Activated CD8-positive, alpha-beta memory T cell treated with anti-CD3 and anti-CD28 coated beads for 36 hours (primary cell): Measurements from ENCODE around the gene UBA7. TPM values are rescaled to one million over a fixed set of nuclear protein-coding genes. Genes with fewer than 3 reads are reported as not detected.

Experiments
- CTCF ChIA-PET: fragments of 350-600 bp; sonication (Branson Sonifier 250); formaldehyde crosslinking; loops from one replicate; lab custom pipeline; 2021; ENCODE audit warnings: antibody characterized with exemption; lab: Charles Lee
- POLR2A ChIA-PET: fragments of 350-600 bp; sonication (Branson Sonifier 250); formaldehyde crosslinking; loops from one replicate; lab custom pipeline; 2021; ENCODE audit warnings: antibody characterized with exemption; lab: Charles Lee
- total RNA-seq, 2 experiments: library from RNA; stranded (reverse); gene quantifications; one replicate each; pipeline ENCODE4 v1.2.3, GENCODE V29; 2021

Gene UBA7
- total RNA-seq, 2 experiments from 2014 or later: 41.9 to 42.2 TPM

DNA sequence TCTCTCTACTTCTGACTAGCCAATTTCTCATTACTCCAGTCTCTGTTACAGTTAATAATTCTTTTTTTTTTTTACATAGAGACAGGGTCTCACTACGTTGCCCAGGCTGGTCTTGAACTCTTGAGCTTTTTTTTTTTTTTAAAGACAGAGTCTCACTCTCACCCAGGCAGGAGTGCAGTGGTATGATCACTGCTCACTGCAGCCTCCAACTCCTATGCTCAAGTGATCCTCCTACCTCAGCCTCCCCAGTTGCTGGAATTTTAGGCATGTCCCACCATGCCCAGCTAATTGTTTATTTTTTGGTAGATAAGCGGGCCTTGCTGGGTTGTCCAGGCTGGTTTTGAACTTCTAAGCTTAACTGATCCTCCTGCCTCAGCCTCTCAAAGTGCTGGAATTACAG, 41.0 kb downstream of the UBA7 start:
- ChIA-PET CTCF (interaction anchor here (0.7 kb wide), 1 partner anchor 13 kb away, joined by 3 read pairs; the partner anchor contains the start of gene IP6K1), POLR2A (interaction anchor here (0.6 kb wide), 1 partner anchor 432 kb away, joined by 3 read pairs; no protein-coding TSS in a partner anchor)

DNA sequence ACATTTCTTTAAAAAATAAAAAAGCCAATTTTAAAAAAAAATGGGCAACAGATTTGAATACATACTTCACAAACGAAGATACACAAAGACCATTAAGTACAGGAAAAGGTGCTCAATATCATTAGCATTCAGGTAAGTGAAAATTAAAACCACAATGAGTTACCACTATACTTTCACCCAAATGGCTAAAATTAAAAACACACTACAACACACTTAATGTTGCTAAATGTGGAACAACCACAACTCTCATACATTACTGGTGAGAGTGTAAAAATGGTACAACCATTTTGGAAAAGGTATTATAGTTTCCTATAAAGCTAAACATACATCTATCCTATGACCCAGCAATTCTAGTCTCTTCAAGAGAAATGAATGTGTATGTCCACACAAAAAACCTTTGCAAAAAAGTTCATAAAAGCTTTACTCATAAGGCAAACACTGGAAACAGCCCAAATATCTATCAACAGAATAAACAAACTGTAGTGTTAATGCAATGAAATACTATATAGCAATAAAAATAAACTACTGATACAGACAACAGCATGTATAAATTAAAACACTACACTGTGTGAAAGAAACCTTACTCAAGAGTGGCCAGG, 42.3 kb downstream of the UBA7 start:
- POLR2A ChIA-PET: no interaction called here

DNA sequence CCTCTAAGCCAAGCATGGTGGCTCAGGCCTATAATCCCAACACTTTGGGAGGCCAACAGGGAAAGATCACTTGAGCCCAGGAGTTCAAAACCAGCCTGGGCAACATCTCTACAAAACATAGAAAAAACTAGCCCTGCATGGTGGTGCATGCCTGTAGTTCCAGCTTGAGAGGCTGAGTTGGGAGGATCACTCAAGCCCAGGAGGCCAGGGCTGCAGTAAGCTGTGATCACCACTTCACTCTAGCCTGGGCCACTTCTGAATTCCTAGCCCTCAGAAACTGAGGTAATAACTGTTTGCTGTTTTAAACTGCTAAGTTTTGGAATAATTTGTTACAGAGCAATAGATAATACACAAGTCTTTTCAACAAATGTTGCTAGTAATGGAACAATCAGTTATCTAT, 43.8 kb downstream of the UBA7 start:
- ChIA-PET CTCF (no interaction called here), POLR2A (interaction anchor here (0.5 kb wide), 1 partner anchor 10 kb away, joined by 3 read pairs; no protein-coding TSS in a partner anchor)

More for the DNA sequence above, 42.3 kb downstream of the UBA7 start:
- CTCF ChIA-PET: interaction anchor here (0.5 kb wide), 1 partner anchor 296 kb away, joined by 5 read pairs; no protein-coding TSS in a partner anchor

DNA sequence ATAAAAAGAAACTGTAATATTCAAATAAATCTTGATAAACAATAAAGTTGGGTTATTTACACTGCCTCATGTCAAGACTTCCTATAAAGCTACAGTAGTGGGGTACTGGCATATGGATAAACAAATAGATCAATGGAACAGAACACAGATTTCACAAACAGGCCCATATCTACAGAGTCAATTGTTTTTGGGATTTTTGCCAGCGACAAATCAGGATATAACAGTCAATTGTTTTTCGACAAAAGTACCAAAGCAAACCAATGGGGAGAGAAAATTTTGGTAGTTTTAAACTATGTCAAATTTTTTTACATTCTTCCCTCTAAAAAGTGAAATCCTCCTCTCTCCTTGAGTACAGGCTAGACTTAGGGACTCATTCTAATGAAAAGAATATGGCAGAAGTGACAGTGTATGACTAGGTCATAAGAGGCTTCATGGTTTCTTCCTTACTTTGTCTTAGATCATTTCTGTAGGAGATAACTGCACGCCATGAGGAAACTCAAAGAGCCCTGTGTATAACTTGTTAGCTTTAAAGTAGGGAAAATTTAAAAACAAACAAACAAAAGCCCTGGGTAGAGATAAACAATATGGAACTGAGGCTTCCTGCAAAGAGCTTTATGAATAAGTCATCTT, 44.4 kb downstream of the UBA7 start:
- CTCF ChIA-PET: no interaction called here
- POLR2A ChIA-PET: interaction anchor here (0.5 kb wide), 1 partner anchor 10 kb away, joined by 3 read pairs; no protein-coding TSS in a partner anchor

DNA sequence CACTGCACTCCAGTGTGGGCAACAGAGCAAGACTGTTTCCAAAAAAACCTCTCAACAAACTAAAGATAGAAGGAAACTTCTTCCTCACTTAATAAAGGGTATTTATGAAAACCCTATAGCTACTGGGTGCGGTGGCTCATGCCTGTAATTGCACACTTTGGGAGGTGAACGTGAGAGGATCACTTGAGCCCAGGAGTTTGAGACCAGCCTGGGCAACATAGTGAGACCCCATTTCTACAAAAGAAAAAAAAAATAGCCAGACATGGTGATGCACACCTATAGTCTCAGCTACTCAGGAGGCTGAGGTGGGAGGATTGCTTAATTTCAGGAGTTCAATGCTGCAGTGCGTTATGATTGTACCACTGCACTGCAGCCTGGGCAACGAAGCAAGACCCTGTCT, 49.8 kb downstream of the UBA7 start:
- ChIA-PET CTCF (no interaction called here), POLR2A (no interaction called here)

DNA sequence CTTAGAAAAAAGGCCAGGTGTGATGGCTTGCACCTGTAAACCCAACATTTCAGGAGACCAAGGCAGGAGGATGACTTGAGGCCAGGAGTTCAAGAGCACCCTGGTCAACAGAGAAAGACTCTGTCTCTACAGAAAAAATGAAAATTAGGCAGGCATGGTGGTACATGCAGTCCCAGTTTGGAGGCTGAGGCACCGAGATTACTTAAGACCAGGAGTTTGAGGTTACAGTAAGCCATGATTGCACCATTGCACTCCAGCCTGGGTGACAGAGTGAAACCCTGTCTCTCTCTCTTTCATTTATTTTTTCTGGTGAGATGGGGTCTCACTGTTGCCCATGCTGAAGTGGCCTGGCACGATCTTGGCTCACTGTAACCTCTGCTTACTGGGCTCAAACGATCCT, 52.1 kb downstream of the UBA7 start:
- ChIA-PET POLR2A (interaction anchor here (0.6 kb wide), 1 partner anchor 327 kb away, joined by 3 read pairs; no protein-coding TSS in a partner anchor), CTCF (interaction anchor here (0.7 kb wide), 1 partner anchor 1601 kb away, joined by 4 read pairs; no protein-coding TSS in a partner anchor)

DNA sequence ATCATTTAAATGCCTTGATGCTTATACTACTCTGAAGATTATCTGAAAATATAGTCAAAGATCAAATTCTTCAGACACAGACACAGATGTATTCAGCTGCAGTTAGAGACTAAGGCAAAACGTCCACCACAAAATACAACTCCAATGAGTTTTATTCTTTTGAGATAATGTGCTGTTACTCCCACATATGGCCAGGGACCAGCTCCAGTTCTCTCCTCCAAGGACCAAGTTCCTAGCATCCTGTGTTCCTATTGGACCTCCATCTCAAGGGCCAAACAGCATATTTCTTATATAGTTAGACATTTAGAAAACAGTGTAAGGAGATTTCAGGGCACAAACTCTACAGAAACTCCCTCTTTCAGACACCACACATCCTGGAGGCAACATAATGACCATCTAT, 54.5 kb downstream of the UBA7 start:
- ChIA-PET CTCF (no interaction called here), POLR2A (no interaction called here)

DNA sequence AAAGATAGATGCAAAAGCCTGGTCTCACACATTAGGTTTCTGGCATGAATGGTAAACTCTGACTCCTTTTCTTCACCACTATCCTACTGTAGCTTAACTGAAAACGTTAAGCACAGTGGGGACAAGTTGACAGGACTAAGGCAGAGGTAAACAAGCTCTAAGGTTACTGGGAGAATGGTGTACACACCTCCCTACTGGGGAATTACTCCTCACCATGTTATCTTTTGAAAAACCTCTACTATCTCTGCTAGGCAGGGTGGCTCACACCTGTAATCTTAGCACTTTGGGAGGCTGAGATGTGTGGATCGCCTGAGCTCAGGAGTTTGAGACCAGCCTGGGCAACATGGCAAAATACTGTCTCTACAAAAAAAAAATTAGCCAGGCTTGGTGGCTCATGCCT, 56.6 kb downstream of the UBA7 start:
- ChIA-PET CTCF (no interaction called here), POLR2A (no interaction called here)

DNA sequence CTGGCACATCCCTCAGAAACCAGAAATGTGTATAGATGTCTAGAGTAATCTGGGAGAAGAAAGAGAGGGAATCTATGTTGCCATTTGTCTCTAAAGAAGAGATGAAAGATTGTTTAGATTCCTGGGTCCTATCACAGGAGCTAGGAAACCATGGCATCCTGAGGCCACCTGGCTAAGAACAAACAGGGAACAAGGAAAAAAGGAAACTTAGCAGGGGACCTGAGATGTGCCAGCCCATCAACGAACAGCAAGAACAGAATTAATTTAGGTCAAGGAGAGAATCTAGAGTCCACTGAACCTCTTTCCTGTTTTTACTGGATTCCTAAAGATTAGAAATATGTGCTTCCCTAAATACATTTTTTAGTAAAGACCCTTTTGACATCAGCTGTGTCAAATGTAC, 57.7 kb downstream of the UBA7 start:
- CTCF ChIA-PET: no interaction called here
- POLR2A ChIA-PET: no interaction called here

Other genes with a start within 250 kb of the UBA7 start
- 100 to 1,000 TPM; 186 to 189 TPM for gene APEH, start 139.6 kb downstream of the UBA7 start, total RNA-seq
- gene MST1, start 124.5 kb downstream of the UBA7 start, total RNA-seq: 1 to 10 TPM; 4.1 to 4.2 TPM
- 10 to 100 TPM; 30.5 to 32.2 TPM for gene RNF123, start 124.4 kb downstream of the UBA7 start, total RNA-seq
- gene AMIGO3, start 94.3 kb downstream of the UBA7 start, total RNA-seq: under 1 TPM in 1 of 2 experiments, not detected in 1; 0.30 TPM
- gene GMPPB, start 90.0 kb downstream of the UBA7 start, total RNA-seq: 10 to 100 TPM; 50.7 to 51.8 TPM
- gene IP6K1, start 27.4 kb downstream of the UBA7 start, total RNA-seq: 10 to 100 TPM; 38.5 to 40.5 TPM
- gene CDHR4, start 14.1 kb downstream of the UBA7 start, total RNA-seq: not detected
- gene INKA1, start 10.7 kb downstream of the UBA7 start, total RNA-seq: 1 to 10 TPM; 1.5 to 2.1 TPM
- gene TRAIP, start 42.6 kb upstream of the UBA7 start, total RNA-seq: 10 to 100 TPM; 22.5 to 23.5 TPM
- 1 to 10 TPM in 1 of 2 experiments, under 1 TPM in 1; 0.96 to 1.8 TPM for gene CAMKV, start 56.0 kb upstream of the UBA7 start, total RNA-seq
- gene MST1R, start 89.9 kb upstream of the UBA7 start, total RNA-seq: under 1 TPM; 0.80 to 0.99 TPM
- 10 to 100 TPM; 15.5 to 18.0 TPM for gene MON1A, start 115.9 kb upstream of the UBA7 start, total RNA-seq
- 10 to 100 TPM; 68.1 to 68.4 TPM for gene RBM6, start 126.2 kb upstream of the UBA7 start, total RNA-seq